HG03432 (cell line): ENCODE measurements around the gene TMEM86A.

Experiments used
- ATAC-seq: cut with Tn5 transposase; IDR thresholded peaks from one replicate; pipeline ENCODE4 v1.9.1; 2021; ENCODE audit warnings: mild to moderate bottlenecking, moderate library complexity; ENCODE audit not compliant: unreplicated experiment

TMEM86A gene

GRCh38 chr11:18722293-18722637, 23.7 kb downstream of the TMEM86A start:
- no peak for ATAC-seq

DNA sequence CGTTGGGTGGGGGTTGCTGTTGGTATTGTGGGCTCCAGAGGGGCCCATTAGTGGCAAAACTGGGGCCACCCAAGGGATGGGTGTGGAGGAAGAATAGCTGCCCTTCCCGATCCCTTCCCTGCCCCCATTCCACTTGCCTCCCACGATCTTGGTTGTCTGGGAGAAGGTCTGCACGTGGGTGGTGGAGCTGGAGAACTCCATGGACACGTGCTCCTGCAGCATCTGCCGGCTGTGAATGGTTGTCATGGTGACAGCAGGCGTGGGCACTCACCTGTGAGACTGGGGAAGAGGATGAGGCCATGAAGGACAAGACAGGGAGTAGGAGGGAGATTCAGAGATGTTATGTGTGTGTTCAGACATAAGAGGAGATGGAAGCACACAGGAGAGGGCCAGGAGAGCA, 25.4 kb downstream of the TMEM86A start:
- ATAC-seq, result no peak

DNA sequence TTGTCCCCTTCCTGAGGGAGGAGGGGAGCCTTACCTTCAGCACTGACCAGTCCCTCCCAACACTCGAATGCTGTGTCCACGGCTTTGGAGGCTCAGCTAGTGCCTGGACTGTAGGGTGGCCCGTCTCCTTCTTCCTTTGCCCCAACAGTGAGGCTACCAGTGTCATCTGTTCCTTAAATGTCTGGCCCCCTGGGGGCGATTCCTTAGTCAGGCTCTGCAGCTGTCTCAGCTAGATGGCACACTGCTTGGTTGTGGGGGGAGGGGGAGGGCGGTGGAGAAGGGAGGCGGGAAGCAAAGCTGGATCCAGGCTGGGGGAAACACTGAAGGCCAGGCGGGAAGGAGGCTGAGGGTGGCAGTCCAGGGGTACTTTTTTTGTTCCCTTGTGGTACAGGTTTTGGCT, 27.5 kb downstream of the TMEM86A start, which contains the start of gene IGSF22:
IGSF22 (minus strand) TSS at position 149 of the 400 bp plus-strand sequence. CDS start 1,952 bp downstream, outside the sequence.
- ATAC-seq, result no peak

GRCh38 chr11:18727479-18728236, 29.1 kb downstream of the TMEM86A start:
- peak; percentile 63 for ATAC-seq

DNA sequence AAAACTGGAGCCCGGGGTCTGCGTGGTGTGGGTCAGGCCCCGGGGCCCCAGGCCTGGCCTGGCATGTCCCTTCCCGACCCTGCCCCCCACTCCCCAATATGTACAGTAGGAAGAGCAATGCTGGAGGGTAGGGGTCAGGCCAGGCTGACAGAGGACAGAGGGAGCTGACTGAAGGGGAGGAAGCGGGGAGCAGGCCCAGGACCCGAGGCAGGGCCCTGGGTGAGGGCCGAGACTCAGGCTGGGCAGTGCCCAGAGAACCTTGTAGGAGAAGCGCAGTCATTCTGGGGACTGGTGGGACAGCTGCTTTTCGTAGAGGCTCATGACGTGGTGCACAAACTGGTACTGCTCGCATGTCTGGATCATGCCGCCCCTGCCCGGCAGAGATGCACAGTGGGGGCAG, 30.1 kb downstream of the TMEM86A start:
- no peak for ATAC-seq

DNA sequence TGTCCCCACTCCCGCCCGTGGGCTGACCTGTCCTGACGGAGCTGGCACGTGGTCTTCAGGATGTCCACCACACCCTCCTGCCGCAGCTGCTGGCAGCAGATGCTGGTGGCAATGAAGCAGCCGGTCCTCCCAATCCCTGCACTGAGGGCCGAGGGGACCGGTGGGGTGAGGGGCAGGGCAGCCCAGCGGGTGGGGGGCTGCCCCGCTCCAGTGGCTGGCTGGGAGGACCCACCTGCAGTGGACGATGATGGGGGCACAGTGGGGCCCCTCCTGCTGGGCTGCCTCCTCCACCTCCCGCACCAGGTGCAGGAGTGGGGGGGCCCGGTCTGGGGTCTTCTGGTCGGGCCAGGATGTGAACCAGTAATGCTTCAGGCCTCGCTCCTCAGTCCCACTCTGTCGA, 30.8 kb downstream of the TMEM86A start:
- no peak for ATAC-seq

GRCh38 chr11:18730020-18730419, 31.4 kb downstream of the TMEM86A start:
- ATAC-seq, result no peak

DNA sequence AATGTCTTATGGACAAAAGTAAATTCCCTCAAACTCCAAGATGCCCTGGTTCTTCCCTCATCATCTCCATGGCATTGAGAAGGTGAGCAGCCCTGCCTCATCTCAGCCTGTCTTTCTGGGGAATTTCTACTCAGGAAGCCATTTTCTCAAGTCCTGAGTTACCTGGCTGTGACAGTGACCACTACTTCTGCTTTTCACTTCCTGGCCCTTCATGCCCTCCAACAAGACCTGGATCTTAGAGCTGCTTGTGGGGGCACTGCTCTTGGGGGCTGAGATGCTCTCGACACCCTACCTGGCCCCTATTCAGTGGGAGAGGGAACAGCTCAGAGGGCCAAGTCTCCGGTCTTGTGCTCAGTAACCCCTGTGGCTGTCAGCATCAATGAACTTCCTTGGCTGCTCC, 32.9 kb downstream of the TMEM86A start:
- no peak for ATAC-seq

GRCh38 chr11:18731949-18732821, 33.6 kb downstream of the TMEM86A start:
- ATAC-seq, result peak; percentile 64

DNA sequence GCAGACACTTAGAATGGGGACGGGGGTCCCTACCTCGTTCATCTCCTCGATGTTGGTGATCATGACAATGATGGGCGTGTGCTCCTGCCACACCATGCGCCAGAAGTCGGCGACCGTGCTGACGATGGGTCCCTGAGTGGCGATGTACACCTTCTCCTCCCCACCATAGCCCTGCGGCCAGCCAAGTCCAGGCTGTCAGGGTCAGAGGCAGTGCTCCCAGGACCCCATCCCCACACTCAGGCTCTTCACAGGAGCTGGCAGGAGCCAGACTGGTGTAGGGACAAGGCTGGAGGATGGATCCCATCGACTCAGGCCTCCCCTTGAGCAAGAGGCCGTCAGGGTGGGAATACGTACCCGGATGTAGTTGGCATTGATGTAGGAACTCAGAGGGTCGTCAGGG, 34.6 kb downstream of the TMEM86A start:
- no peak for ATAC-seq

- ATAC-seq, result no peak
These were observed 38.1 kb downstream of the TMEM86A start for GRCh38 chr11:18736590-18737148.

GRCh38 chr11:18737642-18738041, 39.1 kb downstream of the TMEM86A start:
- no peak for ATAC-seq

- no peak for ATAC-seq
These were observed 41.1 kb downstream of the TMEM86A start for GRCh38 chr11:18739685-18740084.

DNA sequence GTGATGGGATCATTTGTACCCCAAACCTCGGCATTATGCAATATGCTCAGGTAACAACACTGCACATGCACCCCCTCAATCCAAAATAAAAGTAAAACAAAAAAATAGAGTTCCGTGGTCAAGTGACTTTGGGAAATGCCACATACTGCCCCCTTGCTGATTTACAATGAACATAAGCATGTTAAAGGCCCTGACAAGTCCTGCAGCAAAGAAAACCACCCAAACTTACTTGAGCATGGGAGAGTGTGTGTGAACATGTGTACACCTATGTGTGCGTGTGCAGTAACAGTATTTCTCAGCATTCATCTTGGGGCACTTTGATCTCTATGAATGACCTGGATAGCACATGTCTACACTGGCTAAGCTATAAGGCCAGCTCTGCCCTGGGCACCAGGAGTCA, 43.2 kb downstream of the TMEM86A start:
- ATAC-seq, result no peak

- ATAC-seq, result no peak
These were observed 44.8 kb downstream of the TMEM86A start for GRCh38 chr11:18743365-18743764.

DNA sequence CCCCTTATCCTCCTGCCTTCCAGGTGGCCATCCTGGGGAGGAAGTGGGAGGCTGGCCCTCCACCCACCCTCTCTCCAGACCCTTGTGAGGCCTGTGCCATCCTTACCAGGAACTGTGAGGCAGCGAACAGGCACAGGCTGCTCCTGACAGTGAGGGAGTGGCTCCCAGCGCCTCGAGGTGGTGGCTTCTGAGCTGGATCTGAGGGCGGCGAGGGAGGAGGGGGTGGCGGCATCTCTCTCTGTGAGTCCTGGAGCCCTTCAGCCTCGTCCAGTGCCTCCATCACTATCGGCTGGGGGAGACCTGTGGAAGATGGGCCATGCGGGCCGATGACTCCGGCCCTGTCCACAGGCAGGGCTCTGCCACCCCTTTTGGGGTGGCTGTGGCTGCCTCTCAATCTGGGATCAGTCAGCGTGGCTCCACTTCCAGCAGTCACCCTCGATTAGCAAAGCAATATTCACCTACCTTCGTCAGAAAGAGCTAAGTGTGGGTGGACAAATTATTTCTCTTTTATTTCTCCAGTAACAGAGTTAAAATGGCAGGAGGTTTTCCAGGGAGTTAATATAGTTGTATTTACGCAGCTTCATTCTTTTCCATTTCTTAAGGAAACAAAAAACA, 45.4 kb downstream of the TMEM86A start:
- ATAC-seq, result no peak

DNA sequence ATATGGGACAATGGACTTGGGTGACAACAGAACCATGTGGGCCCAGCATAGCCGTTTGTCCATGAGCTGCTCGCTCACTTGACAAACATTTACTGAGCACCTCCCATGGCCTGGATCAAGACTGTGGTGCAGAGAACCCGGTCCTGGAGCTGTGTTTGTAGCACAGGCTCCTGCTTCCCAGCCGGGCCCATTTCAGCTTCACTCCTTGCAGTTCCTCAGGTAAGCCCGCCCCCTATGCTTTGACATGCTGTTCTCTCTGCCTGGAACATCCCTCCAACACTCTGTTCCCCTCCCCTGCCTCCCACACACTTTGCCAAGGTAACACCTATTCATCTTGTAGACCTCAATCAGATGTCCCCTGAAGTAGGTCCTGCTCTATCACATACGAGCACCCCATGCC, 46.7 kb downstream of the TMEM86A start:
- no peak for ATAC-seq

DNA sequence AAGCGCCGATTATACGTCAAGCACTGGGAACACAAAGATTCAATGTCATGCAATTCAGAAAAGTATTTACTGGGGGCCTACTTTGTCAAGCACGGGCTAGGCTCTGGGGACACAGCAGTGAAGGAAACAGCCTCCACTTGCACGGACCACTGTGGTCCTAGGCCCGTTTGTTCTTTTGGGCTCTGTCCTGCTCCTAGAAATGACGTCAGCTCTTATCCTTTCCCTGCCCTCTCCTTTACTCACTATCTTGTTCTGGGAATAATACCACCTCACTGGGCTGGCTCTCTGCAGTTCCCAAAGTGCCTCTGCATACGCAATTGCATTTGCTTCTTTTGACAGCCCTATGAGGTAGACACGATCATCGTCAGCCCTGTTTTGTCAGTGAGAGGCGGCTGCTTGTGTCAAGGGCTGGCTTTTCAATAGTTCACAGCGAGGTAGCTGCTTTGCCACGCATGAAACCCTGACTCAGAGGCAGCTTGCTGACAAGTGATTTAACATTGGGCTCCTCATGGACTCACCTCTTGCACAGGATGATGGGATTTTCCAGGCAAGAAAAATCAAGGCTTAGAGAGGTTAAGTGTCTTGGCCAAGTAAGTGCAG, 50.3 kb downstream of the TMEM86A start:
- ATAC-seq, result no peak

- no peak for ATAC-seq
These were observed 51.2 kb downstream of the TMEM86A start for GRCh38 chr11:18749681-18750319.

DNA sequence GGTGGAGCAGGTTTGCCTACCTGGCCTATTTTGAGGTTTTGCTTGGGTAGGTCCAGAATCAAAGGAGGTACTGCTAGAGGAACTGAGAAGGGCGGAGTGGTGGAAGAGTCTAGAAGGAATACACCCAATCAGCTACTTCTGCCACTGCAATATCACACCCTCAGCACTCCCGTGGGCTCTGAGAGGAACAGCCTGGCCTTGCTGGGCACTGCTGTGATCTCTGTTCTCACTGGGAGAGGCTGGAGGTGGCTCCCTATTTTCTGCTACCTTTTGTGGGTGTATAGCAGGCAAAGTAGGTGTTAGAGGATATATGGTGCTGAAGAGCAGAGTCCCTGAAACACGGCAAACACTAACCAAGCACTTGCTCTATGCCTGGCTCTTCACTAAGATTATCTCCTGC, 52.4 kb downstream of the TMEM86A start:
- no peak for ATAC-seq
